H1 (cell line): ENCODE measurements around the gene CYP2F1. TPM values are rescaled to one million over a fixed set of nuclear protein-coding genes. Genes with fewer than 3 reads are reported as not detected.

Experiments
- CBX8 ChIP-seq: fragments of 300-800, 300-1000 bp; sonication (generic); IDR thresholded peaks from 2 replicates; pipeline ENCODE4 v1.7.1; 2016; ENCODE audit warnings: low read depth, low read length, borderline replicate concordance
- FOSL1 ChIP-seq: IDR thresholded peaks from 2 replicates; pipeline ENCODE4 v1.6.1; 2011; ENCODE audit warnings: mild to moderate bottlenecking, low read depth, low read length, moderate library complexity; ENCODE audit not compliant: insufficient read depth
- JUND ChIP-seq: IDR thresholded peaks from 2 replicates; pipeline ENCODE4 v1.6.1; 2011; ENCODE audit warnings: mild to moderate bottlenecking, improper control_type of control experiment, low read length
- polyA plus RNA-seq, 7 experiments: library from polyadenylated mRNA; depleted of rRNA in 3 of 7; stranded (reverse) in 5 of 7; unstranded in 2 of 7; fragments of >200 nt in 5 of 7; fragments of 200-250 nt in 2 of 7; gene quantifications; 1 replicate in 5 of 7; 2 replicates in 1 of 7; 4 replicates in 1 of 7; pipeline versions ENCODE4 v1.2.1 to v1.2.3, GENCODE V29; 2011 to 2013; ENCODE audit warnings: missing spikeins in 2 of 7, mixed read lengths in 2 of 7
- total RNA-seq: library from RNA; stranded (reverse); fragmentation: NEBNext Ultra II Directional; extraction: Animal tissue kit (Norgen Biotek cat#: 25700); gene quantifications from 2 replicates; pipeline ENCODE4 v1.2.1, GENCODE V29; 2021

Gene CYP2F1
- total and polyA plus RNA-seq, 2 of the 8 experiments (the other 6 are each of a cell fraction or from before 2014, with no cell fraction given), result 0.17 TPM; not detected in 1

GRCh38 chr19:41175801-41176777, 61.9 kb downstream of the CYP2F1 start (continued):
- no peak for TF ChIP-seq FOSL1
- no peak for TF ChIP-seq CBX8
- TF ChIP-seq JUND, result peak; percentile 74

Other genes starting within 250 kb of the CYP2F1 start
- gene CYP2A7, start 232.2 kb upstream of the CYP2F1 start, total RNA-seq, result 0.78 TPM in 1 of 2 replicates, not detected in the other
- 0.23 and 0.35 TPM in 2 replicates for gene CYP2A7, start 232.2 kb upstream of the CYP2F1 start, polyA plus RNA-seq (2011; rRNA removed)
- gene CYP2B6, start 123.2 kb upstream of the CYP2F1 start, total RNA-seq, result 3.6 and 5.4 TPM in 2 replicates
- 1.2 and 2.8 TPM in 2 replicates for gene CYP2B6, start 123.2 kb upstream of the CYP2F1 start, polyA plus RNA-seq (2011; rRNA removed)
- gene CYP2A13, start 26.0 kb upstream of the CYP2F1 start, total RNA-seq, result 0.60 and 0.78 TPM in 2 replicates
- gene CYP2A13, start 26.0 kb upstream of the CYP2F1 start, polyA plus RNA-seq (2011; rRNA removed), result 0.63 and 0.88 TPM in 2 replicates
- 245 and 267 TPM in 2 replicates for gene CYP2S1, start 78.8 kb downstream of the CYP2F1 start, total RNA-seq
- 97.9 and 210 TPM in 2 replicates for gene CYP2S1, start 78.8 kb downstream of the CYP2F1 start, polyA plus RNA-seq (2011; rRNA removed)
- 51.0 and 53.3 TPM in 2 replicates for gene AXL, start 104.8 kb downstream of the CYP2F1 start, total RNA-seq
- 35.3 and 62.4 TPM in 2 replicates for gene AXL, start 104.8 kb downstream of the CYP2F1 start, polyA plus RNA-seq (2011; rRNA removed)
- 264 and 268 TPM in 2 replicates for gene HNRNPUL1, start 149.9 kb downstream of the CYP2F1 start, total RNA-seq
- 99.5 and 157 TPM in 2 replicates for gene HNRNPUL1, start 149.9 kb downstream of the CYP2F1 start, polyA plus RNA-seq (2011; rRNA removed)
- gene CCDC97, start 195.7 kb downstream of the CYP2F1 start, total RNA-seq, result 21.1 and 27.1 TPM in 2 replicates
- 19.8 and 32.6 TPM in 2 replicates for gene CCDC97, start 195.7 kb downstream of the CYP2F1 start, polyA plus RNA-seq (2011; rRNA removed)
- 10.6 and 12.2 TPM in 2 replicates for gene TGFB1, start 239.5 kb downstream of the CYP2F1 start, total RNA-seq
- 1.7 and 6.5 TPM in 2 replicates for gene TGFB1, start 239.5 kb downstream of the CYP2F1 start, polyA plus RNA-seq (2011; rRNA removed)
- 4.9 and 5.0 TPM in 2 replicates for gene B9D2, start 249.7 kb downstream of the CYP2F1 start, total RNA-seq
- gene B9D2, start 249.7 kb downstream of the CYP2F1 start, polyA plus RNA-seq (2011; rRNA removed), result 6.3 and 9.0 TPM in 2 replicates